HepG2 (cell line): ENCODE results near the gene NDUFB6. TPM values are rescaled to one million over a fixed set of nuclear protein-coding genes. Genes with fewer than 3 reads are reported as not detected.

Experiments
- ATRX ChIP-seq: sonication (generic); formaldehyde crosslinking; IDR thresholded peaks from 2 replicates; pipeline ENCODE4 v1.4.0; 2020; ENCODE audit warnings: missing genetic modification reagents, borderline replicate concordance
- BHLHE40 ChIP-seq: IDR thresholded peaks from 2 replicates; pipeline ENCODE4 v1.6.1; 2011; ENCODE audit warnings: low read length, improper control_type of control experiment
- CBX5 ChIP-seq: sonication (generic); formaldehyde crosslinking; IDR thresholded peaks from 2 replicates; pipeline ENCODE4 v1.4.0; 2020; ENCODE audit warnings: missing genetic modification reagents, borderline replicate concordance
- CHD2 ChIP-seq: IDR thresholded peaks from 2 replicates; pipeline ENCODE4 v1.6.1; 2011; ENCODE audit warnings: low read depth, low read length, improper control_type of control experiment
- FOXA1 ChIP-seq, 2 experiments: fragments of 450-650 bp in 1 of 2; sonication (generic) in 1 of 2; formaldehyde crosslinking in 1 of 2; IDR thresholded peaks; 2 replicates each; pipeline versions ENCODE4 v1.4.0 to v1.6.1; 2016 to 2020; ENCODE audit warnings: missing genetic modification reagents in 1 of 2
- FOXC1 ChIP-seq: sonication (generic); formaldehyde crosslinking; IDR thresholded peaks from 2 replicates; pipeline ENCODE4 v1.8.0; 2022; ENCODE audit warnings: mild to moderate bottlenecking, missing genetic modification reagents, borderline replicate concordance
- GLI4 ChIP-seq: sonication (generic); formaldehyde crosslinking; IDR thresholded peaks from 2 replicates; pipeline ENCODE4 v1.5.1; 2020; ENCODE audit warnings: missing genetic modification reagents, mild to moderate bottlenecking, moderate library complexity, borderline replicate concordance
- HES4 ChIP-seq: sonication (generic); formaldehyde crosslinking; IDR thresholded peaks from 2 replicates; pipeline ENCODE4 v1.9.0; 2021; ENCODE audit warnings: mild to moderate bottlenecking, missing genetic modification reagents, borderline replicate concordance
- KLF15 ChIP-seq: sonication (generic); formaldehyde crosslinking; IDR thresholded peaks from 2 replicates; pipeline ENCODE4 v1.8.1; 2023; ENCODE audit warnings: borderline replicate concordance, mild to moderate bottlenecking, inconsistent platforms, missing genetic modification reagents, mixed read lengths
- POLR2A ChIP-seq, 2 experiments: IDR thresholded peaks; 2 replicates each; pipeline ENCODE4 v1.6.1; 2011; ENCODE audit warnings: low read depth in 2 of 2, low read length in 2 of 2, mild to moderate bottlenecking in 1 of 2, moderate library complexity in 1 of 2; ENCODE audit not compliant: insufficient read depth in 1 of 2
- RELA ChIP-seq: sonication (generic); formaldehyde crosslinking; IDR thresholded peaks from 2 replicates; pipeline ENCODE4 v1.4.0; 2020; ENCODE audit warnings: missing genetic modification reagents
- SAFB2 ChIP-seq: sonication (generic); formaldehyde crosslinking; IDR thresholded peaks from 2 replicates; pipeline ENCODE4 v1.5.1; 2020; ENCODE audit warnings: missing genetic modification reagents, low read depth, mild to moderate bottlenecking, borderline replicate concordance
- SOX13 ChIP-seq, 3 experiments: fragments of 450-650 bp in 1 of 3; sonication (generic) in 1 of 3; formaldehyde crosslinking in 1 of 3; IDR thresholded peaks in 2 of 3; conservative IDR thresholded peaks in 1 of 3; 2 replicates each; pipeline versions ENCODE4 v1.5.0 to v1.6.1; 2016 to 2020; ENCODE audit warnings: antibody characterized with exemption in 1 of 3, mild to moderate bottlenecking in 1 of 3, missing compliant biosample characterization in 1 of 3, missing genetic modification reagents in 1 of 3, moderate library complexity in 1 of 3
- SRSF1 ChIP-seq: fragments of 200-400 bp; formaldehyde crosslinking; optimal IDR thresholded peaks from 2 replicates; pipeline ENCODE3; 2017; ENCODE audit warnings: mild to moderate bottlenecking, low read depth, low read length, moderate library complexity
- TBX2 ChIP-seq: sonication (generic); formaldehyde crosslinking; IDR thresholded peaks from 2 replicates; pipeline ENCODE4 v1.5.0; 2020; ENCODE audit warnings: missing genetic modification reagents, mild to moderate bottlenecking, borderline replicate concordance
- ZNF224 ChIP-seq: sonication (generic); formaldehyde crosslinking; IDR thresholded peaks from 2 replicates; pipeline ENCODE4 v1.5.0; 2020; ENCODE audit warnings: mild to moderate bottlenecking, missing genetic modification reagents
- ZNF3 ChIP-seq: IDR thresholded peaks from 2 replicates; pipeline ENCODE4 v1.7.0; 2017; ENCODE audit warnings: inconsistent platforms
- ZNF33B ChIP-seq: sonication (generic); formaldehyde crosslinking; IDR thresholded peaks from 2 replicates; pipeline ENCODE4 v1.5.1; 2020; ENCODE audit warnings: mild to moderate bottlenecking, missing genetic modification reagents
- ZNF350 ChIP-seq: sonication (generic); formaldehyde crosslinking; IDR thresholded peaks from 2 replicates; pipeline ENCODE4 v1.4.0; 2020; ENCODE audit warnings: mild to moderate bottlenecking, low read depth, missing genetic modification reagents, borderline replicate concordance
- ZNF598 ChIP-seq: sonication (generic); formaldehyde crosslinking; IDR thresholded peaks from 2 replicates; pipeline ENCODE4 v1.5.1; 2020; ENCODE audit warnings: mild to moderate bottlenecking, missing genetic modification reagents, borderline replicate concordance
- ZNF652 ChIP-seq: IDR thresholded peaks from 2 replicates; pipeline ENCODE4 v1.6.1; 2016; ENCODE audit warnings: low read depth, borderline replicate concordance
- ZNF776 ChIP-seq: sonication (generic); formaldehyde crosslinking; IDR thresholded peaks from 2 replicates; pipeline ENCODE4 v1.4.0; 2020; ENCODE audit warnings: mild to moderate bottlenecking, missing genetic modification reagents
- ZNF839 ChIP-seq: sonication (generic); formaldehyde crosslinking; IDR thresholded peaks from 2 replicates; pipeline ENCODE4 v1.4.0; 2020; ENCODE audit warnings: missing genetic modification reagents, mild to moderate bottlenecking, borderline replicate concordance
- polyA plus RNA-seq, 8 experiments: library from polyadenylated mRNA; depleted of rRNA in 3 of 8; stranded (reverse) in 7 of 8; unstranded in 1 of 8; fragments of >200 nt; fragmentation: Illumina TruSeq in 4 of 8; extraction: Trizol in 4 of 8; gene quantifications; 2 replicates each; pipeline versions ENCODE4 v1.2.1 to v1.2.3, GENCODE V29; 2011 to 2016; ENCODE audit warnings: low read depth in 4 of 8, missing spikeins in 1 of 8, mixed read lengths in 1 of 8; ENCODE audit not compliant: insufficient read depth in 1 of 8
- total RNA-seq, 5 experiments: library from RNA; depleted of rRNA; stranded (reverse); fragments of >200 nt; fragmentation: Illumina TruSeq; extraction: Trizol; gene quantifications; 2 replicates each; pipeline ENCODE4 v1.2.3, GENCODE V29; 2016; ENCODE audit warnings: low read depth in 1 of 5
- TF ChIP-seq, protein P1 (sequence below): sonication (generic); formaldehyde crosslinking; IDR thresholded peaks from 2 replicates; pipeline ENCODE4 v1.4.0; 2020; ENCODE audit warnings: missing genetic modification reagents; ENCODE audit errors: not compliant biosample characterization
- TF ChIP-seq, protein P2 (sequence below): sonication (generic); formaldehyde crosslinking; IDR thresholded peaks from 2 replicates; pipeline ENCODE4 v1.4.0; 2020; ENCODE audit warnings: missing genetic modification reagents
- TF ChIP-seq, protein P3 (sequence below): sonication (generic); formaldehyde crosslinking; conservative IDR thresholded peaks from 2 replicates; pipeline ENCODE4 v1.8.0; 2022; ENCODE audit warnings: mild to moderate bottlenecking, moderate library complexity, missing genetic modification reagents

Gene NDUFB6
- total and polyA plus RNA-seq, 2 of the 13 experiments (the other 11 are each of a cell fraction or from before 2014, with no cell fraction given), result 31.2 to 81.9 TPM

DNA sequence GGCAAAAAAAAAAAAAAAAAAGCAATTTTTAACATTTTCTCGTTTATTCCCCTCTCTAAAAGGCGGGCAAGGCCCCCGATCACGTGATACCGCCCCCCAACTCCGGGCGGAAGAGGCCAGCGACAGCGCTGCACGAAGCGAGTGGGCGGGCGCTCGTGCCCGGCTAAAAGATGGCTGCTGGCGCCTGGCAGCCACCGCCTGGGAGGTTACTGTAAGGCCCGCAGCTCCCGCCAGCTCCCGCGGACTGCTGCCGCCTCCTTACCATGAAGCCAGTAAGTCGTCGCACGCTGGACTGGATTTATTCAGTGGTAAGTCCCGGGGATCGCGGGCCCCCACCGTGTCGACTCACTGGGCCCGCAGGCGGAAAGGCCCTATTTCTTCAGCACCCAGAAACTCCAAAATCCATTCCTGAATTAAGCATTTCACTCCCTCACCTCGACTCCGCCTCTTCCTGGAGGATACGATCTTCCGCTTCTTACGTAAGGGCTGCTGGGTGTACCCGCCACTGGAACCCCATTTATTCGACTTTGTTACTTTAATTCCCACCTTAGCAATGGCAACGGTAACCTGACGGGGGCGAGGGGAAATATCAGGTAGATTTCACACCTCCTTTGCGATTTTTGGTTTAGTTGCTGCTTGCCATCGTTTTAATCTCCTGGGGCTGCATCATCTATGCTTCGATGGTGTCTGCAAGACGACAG is 20.6 kb downstream of the NDUFB6 start, which contains the start of the genes SMIM27 and TOPORS (continued):
- TF ChIP-seq SAFB2 (CRISPR knock-in tag) (peak; percentile 65; the same call in 1 of the 2 replicates), CHD2 (no peak; the same call in 1 of the 2 replicates), ATRX (CRISPR knock-in tag) (no peak), ZNF839 (CRISPR knock-in tag) (no peak), HES4 (no peak; the same call in 1 of the 2 replicates), GLI4 (CRISPR knock-in tag) (no peak), FOXA1 (IDR thresholded peaks at IDR 0.05) (no peak), FOXA1 (CRISPR knock-in tag; IDR thresholded peaks at IDR 0.05) (no peak), SRSF1 (peak; percentile 47), ZNF350 (CRISPR knock-in tag) (peak; percentile 87), ZNF598 (CRISPR knock-in tag) (0 out of 2 replicates have a peak, but pooled peaks have one; percentile 35), ZNF652 (CRISPR knock-in tag) (no peak; the same call in 1 of the 2 replicates), FOXC1 (CRISPR knock-in tag) (no peak), CBX5 (CRISPR knock-in tag) (peak; percentile 85; the same call in 1 of the 2 replicates), TBX2 (CRISPR knock-in tag) (0 out of 2 replicates have a peak, but pooled peaks have one; percentile 66), SOX13 (IDR thresholded peaks at IDR 0.05) (no peak), SOX13 (CRISPR knock-in tag; conservative IDR thresholded peaks at IDR 0.05 in 1 of 2, IDR thresholded peaks at IDR 0.05 in 1 of 2) (no peak; a peak in 1 of 4 replicates), KLF15 (CRISPR knock-in tag) (no peak), ZNF224 (no peak), BHLHE40 (peak; percentile 70), ZNF33B (CRISPR knock-in tag) (0 out of 2 replicates have a peak, but pooled peaks have one; percentile 69), POLR2A (IDR thresholded peaks at IDR 0.05; ENCODE audit: insufficient read depth in 1 of 2, low read depth in 2 of 2, low read length in 2 of 2) (peak; percentile 58 to 81), ZNF3 (CRISPR knock-in tag) (no peak), ZNF776 (no peak), RELA (no peak)
- TF ChIP-seq, protein P1, sequence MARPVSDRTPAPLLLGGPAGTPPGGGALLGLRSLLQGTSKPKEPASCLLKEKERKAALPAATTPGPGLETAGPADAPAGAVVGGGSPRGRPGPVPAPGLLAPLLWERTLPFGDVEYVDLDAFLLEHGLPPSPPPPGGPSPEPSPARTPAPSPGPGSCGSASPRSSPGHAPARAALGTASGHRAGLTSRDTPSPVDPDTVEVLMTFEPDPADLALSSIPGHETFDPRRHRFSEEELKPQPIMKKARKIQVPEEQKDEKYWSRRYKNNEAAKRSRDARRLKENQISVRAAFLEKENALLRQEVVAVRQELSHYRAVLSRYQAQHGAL (CRISPR knock-in tag), result no peak
- TF ChIP-seq, protein P2, sequence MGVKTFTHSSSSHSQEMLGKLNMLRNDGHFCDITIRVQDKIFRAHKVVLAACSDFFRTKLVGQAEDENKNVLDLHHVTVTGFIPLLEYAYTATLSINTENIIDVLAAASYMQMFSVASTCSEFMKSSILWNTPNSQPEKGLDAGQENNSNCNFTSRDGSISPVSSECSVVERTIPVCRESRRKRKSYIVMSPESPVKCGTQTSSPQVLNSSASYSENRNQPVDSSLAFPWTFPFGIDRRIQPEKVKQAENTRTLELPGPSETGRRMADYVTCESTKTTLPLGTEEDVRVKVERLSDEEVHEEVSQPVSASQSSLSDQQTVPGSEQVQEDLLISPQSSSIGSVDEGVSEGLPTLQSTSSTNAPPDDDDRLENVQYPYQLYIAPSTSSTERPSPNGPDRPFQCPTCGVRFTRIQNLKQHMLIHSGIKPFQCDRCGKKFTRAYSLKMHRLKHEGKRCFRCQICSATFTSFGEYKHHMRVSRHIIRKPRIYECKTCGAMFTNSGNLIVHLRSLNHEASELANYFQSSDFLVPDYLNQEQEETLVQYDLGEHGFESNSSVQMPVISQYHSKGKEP (CRISPR knock-in tag), result no peak; the same call in 1 of the 2 replicates
- TF ChIP-seq, protein P3, sequence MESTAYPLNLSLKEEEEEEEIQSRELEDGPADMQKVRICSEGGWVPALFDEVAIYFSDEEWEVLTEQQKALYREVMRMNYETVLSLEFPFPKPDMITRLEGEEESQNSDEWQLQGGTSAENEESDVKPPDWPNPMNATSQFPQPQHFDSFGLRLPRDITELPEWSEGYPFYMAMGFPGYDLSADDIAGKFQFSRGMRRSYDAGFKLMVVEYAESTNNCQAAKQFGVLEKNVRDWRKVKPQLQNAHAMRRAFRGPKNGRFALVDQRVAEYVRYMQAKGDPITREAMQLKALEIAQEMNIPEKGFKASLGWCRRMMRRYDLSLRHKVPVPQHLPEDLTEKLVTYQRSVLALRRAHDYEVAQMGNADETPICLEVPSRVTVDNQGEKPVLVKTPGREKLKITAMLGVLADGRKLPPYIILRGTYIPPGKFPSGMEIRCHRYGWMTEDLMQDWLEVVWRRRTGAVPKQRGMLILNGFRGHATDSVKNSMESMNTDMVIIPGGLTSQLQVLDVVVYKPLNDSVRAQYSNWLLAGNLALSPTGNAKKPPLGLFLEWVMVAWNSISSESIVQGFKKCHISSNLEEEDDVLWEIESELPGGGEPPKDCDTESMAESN (CRISPR knock-in tag), result peak; percentile 72
